ENCODE data around the gene GFAP.

The GFAP gene

DNA sequence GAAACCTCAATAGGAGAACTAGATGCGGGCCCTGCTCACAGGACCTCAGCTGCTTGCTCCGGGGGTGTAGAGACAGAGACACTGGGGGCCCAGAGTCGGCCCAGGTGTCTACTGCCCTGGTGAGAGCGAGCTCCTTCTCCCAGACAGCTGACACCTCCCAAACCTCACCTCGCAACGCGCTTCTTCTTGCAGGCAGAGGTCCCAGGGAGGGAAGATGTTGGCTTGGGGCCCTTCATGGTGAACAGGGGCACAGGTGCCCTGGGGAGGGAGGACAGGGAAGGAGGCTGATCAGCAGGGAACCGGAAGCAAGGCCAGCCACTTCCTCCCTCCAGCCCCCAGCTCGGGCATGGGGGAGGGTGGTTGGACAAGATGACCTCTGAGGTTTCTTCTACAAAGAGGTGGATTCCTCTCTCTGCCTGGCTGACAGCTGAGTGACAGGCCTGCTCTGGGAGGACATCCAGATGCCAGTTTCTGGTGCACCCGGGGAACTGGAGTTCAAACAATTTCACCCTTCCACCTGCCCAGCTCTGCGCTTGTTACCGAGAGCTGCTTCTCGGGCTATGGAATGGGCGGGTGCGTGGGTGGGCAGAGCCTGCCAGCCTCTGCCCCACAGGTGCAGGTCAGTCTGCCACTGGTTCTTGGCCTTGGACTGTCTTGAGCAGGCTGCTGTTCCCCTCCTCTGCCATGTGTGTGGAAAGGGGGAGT, 11.7 kb upstream of the GFAP start:
- CTCF ChIA-PET, result interaction anchor here (1.6 kb wide), 1 partner anchor 95 kb away, joined by 8 read pairs; no protein-coding TSS in a partner anchor
- TF ChIP-seq, protein P1, sequence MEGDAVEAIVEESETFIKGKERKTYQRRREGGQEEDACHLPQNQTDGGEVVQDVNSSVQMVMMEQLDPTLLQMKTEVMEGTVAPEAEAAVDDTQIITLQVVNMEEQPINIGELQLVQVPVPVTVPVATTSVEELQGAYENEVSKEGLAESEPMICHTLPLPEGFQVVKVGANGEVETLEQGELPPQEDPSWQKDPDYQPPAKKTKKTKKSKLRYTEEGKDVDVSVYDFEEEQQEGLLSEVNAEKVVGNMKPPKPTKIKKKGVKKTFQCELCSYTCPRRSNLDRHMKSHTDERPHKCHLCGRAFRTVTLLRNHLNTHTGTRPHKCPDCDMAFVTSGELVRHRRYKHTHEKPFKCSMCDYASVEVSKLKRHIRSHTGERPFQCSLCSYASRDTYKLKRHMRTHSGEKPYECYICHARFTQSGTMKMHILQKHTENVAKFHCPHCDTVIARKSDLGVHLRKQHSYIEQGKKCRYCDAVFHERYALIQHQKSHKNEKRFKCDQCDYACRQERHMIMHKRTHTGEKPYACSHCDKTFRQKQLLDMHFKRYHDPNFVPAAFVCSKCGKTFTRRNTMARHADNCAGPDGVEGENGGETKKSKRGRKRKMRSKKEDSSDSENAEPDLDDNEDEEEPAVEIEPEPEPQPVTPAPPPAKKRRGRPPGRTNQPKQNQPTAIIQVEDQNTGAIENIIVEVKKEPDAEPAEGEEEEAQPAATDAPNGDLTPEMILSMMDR (conservative IDR thresholded peaks at IDR 0.05; ENCODE audit: low read depth), result no peak
- peak overlapping the region; percentile 43 for H3K27ac ChIP-seq
- POLR2A ChIA-PET (ENCODE audit: low non-redundant PET), result no interaction called here
- DNase-seq (ENCODE audit: low spot score), result no peak

DNA sequence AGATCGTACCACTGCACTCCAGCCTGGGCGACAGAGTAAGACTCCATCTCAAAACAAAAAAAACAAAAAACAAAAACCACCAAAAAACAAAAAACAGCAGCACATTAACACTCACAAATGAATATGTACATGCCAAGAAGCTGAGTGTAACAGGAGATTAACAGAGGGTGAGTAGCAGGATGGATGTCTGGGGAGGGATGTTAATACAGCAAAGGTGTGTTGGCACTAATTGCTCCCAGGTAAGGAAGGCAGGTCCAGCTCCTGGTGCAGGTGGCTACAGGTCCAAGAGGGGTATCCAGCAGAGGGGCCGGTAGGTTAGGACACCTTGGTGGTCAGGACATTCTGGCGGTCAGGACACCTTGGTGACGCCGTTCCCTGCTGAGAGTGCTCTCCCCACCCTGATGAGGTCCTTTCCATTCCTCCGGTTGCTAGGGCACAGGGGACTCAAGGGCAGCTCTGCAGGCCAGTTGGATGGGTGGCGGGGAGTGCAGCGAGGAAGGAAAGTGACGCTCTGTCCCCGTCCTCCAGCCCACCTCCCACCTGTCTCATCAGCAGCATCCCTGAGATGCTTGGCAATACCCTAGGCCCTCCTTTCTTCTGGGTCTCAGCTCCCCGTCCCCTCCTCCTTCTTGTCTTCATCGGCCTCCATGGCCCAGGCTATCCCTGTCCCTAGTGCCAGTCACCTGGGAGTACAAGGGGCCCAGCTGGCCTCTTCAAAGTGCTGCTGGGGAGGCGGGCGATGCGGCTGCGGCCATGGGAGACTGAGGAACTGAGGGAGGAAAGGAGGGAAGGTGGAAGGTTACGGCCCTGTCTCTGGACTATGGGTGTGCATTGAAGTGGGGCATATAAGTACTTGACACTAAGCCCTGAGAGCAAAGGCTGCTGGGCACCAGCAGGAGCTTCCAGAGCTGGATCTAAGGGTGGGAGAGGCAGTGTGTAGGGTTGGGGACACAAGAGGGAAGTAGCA, 10.7 kb upstream of the GFAP start:
- no peak for DNase-seq (ENCODE audit: low spot score)
- TF ChIP-seq, protein P1 (conservative IDR thresholded peaks at IDR 0.05; ENCODE audit: low read depth), result no peak
- CTCF ChIA-PET, result interaction anchor here (1.6 kb wide), 1 partner anchor 96 kb away, joined by 8 read pairs; no protein-coding TSS in a partner anchor
- POLR2A ChIA-PET (ENCODE audit: low non-redundant PET), result interaction anchor here (0.5 kb wide), 1 partner anchor 25 kb away, joined by 3 read pairs; no protein-coding TSS in a partner anchor
- H3K27ac ChIP-seq, result peak overlapping the region; percentile 43

DNA sequence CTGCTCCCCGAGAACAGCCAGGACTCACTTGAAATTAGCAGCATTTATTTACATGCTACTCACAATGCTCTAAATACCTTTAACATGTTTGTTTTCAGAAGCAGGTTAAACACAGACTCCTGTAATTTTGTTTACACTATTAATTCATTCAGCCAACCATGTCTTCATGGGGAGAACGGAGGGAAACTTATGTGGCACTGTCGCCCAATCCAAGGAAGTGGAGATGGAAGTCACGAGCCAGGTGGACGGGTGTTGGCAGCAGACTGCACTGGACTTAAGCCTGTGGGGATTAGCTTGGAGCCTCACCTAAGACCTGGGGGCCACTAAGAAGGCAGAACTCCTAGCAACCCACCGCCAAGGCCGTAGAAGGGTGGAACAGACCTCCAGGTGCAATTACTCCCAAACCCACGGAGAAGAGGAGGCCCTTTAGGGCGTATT, 8.8 kb upstream of the GFAP start:
- H3K27ac ChIP-seq, result peak overlapping the region; percentile 47
- ChIA-PET POLR2A (ENCODE audit: low non-redundant PET) (no interaction called here), CTCF (no interaction called here)
- TF ChIP-seq, protein P1 (conservative IDR thresholded peaks at IDR 0.05; ENCODE audit: low read depth), result no peak
- no peak for DNase-seq (ENCODE audit: low spot score)

DNA sequence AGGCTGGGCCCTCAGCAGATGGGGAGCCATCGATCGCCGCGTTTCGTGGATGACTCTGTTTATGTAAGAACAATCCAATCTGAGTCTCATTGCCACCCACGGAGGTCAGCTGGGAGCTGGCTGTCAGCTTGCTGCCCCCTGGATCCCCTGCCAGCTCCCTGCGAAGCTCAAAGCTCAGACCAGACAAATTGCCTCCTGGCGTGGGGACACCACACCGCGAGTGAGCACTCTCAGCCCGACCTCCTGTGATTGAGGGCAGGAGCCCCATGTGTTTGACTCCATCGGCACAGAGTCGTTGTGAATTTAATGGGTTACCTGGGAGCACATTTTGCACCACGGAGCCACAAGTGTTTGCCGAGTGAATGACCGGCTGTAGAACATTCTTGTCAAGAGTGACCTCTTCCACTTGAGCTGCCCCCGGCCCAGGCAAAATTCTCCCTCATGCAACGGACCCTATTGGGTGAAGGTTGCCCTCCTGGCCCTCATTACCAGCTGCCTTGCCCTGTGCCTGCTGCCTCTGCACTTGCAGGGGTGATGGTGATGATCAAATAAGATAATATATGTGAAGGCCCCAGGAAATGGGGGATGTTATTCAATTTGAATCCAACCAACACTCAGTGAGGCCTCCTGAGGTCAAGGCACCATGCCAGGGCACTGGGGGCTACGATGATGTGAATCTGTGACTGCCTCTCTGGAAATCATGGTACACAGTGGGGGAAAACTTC, 7.6 kb upstream of the GFAP start:
- POLR2A ChIA-PET (ENCODE audit: low non-redundant PET), result no interaction called here
- CTCF ChIA-PET, result interaction anchor here (2.8 to 5.6 kb wide), 2 partner anchors 98 to 176 kb away, joined by 29 to 113 read pairs; no protein-coding TSS in a partner anchor
- 0 out of 2 replicates have a peak overlapping the region, but pooled peaks have one; percentile 0 for H3K27ac ChIP-seq
- no peak for DNase-seq (ENCODE audit: low spot score)
- TF ChIP-seq, protein P1 (conservative IDR thresholded peaks at IDR 0.05; ENCODE audit: low read depth), result no peak

DNA sequence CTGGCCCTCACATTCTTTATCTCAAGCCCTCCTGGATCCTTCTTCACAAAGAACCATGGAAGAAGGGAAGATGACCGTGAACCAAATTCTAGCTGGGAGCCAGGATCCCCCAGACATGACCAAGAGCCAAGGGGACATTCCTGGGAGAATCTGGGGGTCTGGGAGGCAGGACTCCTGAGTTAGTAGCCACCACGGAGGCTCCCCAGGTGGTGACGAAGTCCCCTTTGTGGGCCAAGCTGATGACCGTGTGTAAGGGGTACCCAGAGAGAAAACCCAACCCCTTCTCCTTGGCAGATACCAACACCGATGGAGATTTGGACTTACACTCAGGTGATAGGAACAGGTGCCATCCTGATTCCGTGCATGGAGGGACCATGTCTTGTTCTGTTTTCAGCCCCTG, 6.8 kb upstream of the GFAP start:
- no peak for DNase-seq (ENCODE audit: low spot score)
- no peak overlapping the region; the same call in 1 of the 2 replicates for H3K27ac ChIP-seq
- ChIA-PET POLR2A (ENCODE audit: low non-redundant PET) (no interaction called here), CTCF (interaction anchor here (0.6 to 5.6 kb wide), 3 partner anchors 99 to 275 kb away, joined by 8 to 113 read pairs (median 29); no protein-coding TSS in a partner anchor)
- TF ChIP-seq, protein P1 (conservative IDR thresholded peaks at IDR 0.05; ENCODE audit: low read depth), result no peak
